Measurements from ENCODE around the gene APOLD1.
"Not testable (repeated sequence)": the region's sequence is repeated elsewhere in the genome, so short reads cannot be mapped to it uniquely, and the experiment has no call there.

The APOLD1 gene

GRCh38 chr12:12784911-12785814 is at the start of gene APOLD1:
TSS of gene APOLD1 (plus strand) at chr12:12785659. CDS start at chr12:12785692, 33 bp downstream.
- DNase-seq: no peak

GRCh38 chr12:12736759-12737676 is 48.4 kb upstream of the APOLD1 start:
- DNase-seq: peak in 6 of 58 donors; percentile 3 to 45 (median 25)

- not testable (repeated sequence) for DNase-seq
These were observed 47.3 kb upstream of the APOLD1 start for GRCh38 chr12:12738152-12738551.

- DNase-seq: no peak
These were observed 43.8 kb upstream of the APOLD1 start for GRCh38 chr12:12741660-12742059.

GRCh38 chr12:12744546-12745305 is 40.7 kb upstream of the APOLD1 start:
- DNase-seq: no peak

GRCh38 chr12:12745576-12746211 is 39.8 kb upstream of the APOLD1 start:
- DNase-seq: no peak

GRCh38 chr12:12747278-12747677 is 38.2 kb upstream of the APOLD1 start:
- no peak for DNase-seq

- DNase-seq: no peak
These were observed 37.4 kb upstream of the APOLD1 start for GRCh38 chr12:12748044-12748443.

GRCh38 chr12:12749433-12749832 is 36.0 kb upstream of the APOLD1 start:
- DNase-seq: peak in 15 of 58 donors; percentile 3 to 50 (median 17)

GRCh38 chr12:12755923-12756322 is 29.5 kb upstream of the APOLD1 start:
- no peak for DNase-seq

GRCh38 chr12:12757121-12757520 is 28.3 kb upstream of the APOLD1 start:
- DNase-seq: no peak

GRCh38 chr12:12759234-12759915 is 26.1 kb upstream of the APOLD1 start:
- DNase-seq: no peak

- no peak for DNase-seq
These were observed 20.6 kb upstream of the APOLD1 start for GRCh38 chr12:12764824-12765223.

- no peak for DNase-seq
These were observed 15.2 kb upstream of the APOLD1 start for GRCh38 chr12:12770262-12770661.

GRCh38 chr12:12774791-12775190 is 10.7 kb upstream of the APOLD1 start:
- no peak for DNase-seq

- DNase-seq: no peak
These were observed 9.2 kb upstream of the APOLD1 start for GRCh38 chr12:12776261-12776660.

GRCh38 chr12:12777092-12777491 is 8.4 kb upstream of the APOLD1 start:
- no peak for DNase-seq

- DNase-seq: no peak
These were observed 6.5 kb upstream of the APOLD1 start for GRCh38 chr12:12779007-12779406.

- DNase-seq: no peak
These were observed 5.9 kb upstream of the APOLD1 start for GRCh38 chr12:12779529-12779928.

GRCh38 chr12:12784116-12784515 is 1.3 kb upstream of the APOLD1 start:
- DNase-seq: no peak

Measured in anterior cingulate cortex (tissue), 58 donors.